ENCODE results near the gene SPOCK3.

GRCh38 chr4:167136270-167136669 is 98.0 kb downstream of the SPOCK3 start:
- TF ChIP-seq, protein P1, sequence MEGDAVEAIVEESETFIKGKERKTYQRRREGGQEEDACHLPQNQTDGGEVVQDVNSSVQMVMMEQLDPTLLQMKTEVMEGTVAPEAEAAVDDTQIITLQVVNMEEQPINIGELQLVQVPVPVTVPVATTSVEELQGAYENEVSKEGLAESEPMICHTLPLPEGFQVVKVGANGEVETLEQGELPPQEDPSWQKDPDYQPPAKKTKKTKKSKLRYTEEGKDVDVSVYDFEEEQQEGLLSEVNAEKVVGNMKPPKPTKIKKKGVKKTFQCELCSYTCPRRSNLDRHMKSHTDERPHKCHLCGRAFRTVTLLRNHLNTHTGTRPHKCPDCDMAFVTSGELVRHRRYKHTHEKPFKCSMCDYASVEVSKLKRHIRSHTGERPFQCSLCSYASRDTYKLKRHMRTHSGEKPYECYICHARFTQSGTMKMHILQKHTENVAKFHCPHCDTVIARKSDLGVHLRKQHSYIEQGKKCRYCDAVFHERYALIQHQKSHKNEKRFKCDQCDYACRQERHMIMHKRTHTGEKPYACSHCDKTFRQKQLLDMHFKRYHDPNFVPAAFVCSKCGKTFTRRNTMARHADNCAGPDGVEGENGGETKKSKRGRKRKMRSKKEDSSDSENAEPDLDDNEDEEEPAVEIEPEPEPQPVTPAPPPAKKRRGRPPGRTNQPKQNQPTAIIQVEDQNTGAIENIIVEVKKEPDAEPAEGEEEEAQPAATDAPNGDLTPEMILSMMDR (conservative IDR thresholded peaks at IDR 0.05; ENCODE audit: low read length) = no peak
- TF ChIP-seq EZH2phosphoT487 (IDR thresholded peaks at IDR 0.05; ENCODE audit: borderline replicate concordance, low read depth, low read length) = no peak
